Naive thymus-derived CD4-positive, alpha-beta T cell (primary cell): ENCODE results near the gene TBC1D4. TPM values are rescaled to one million over a fixed set of nuclear protein-coding genes. Genes with fewer than 3 reads are reported as not detected.

Experiments used
- ATAC-seq: fragments of 150-1000 bp; cut with Tn5 transposase; 2 replicates; pipeline ENCODE4 v1.10.0; 2021; ENCODE audit warnings: mild to moderate bottlenecking, moderate library complexity
- CTCF ChIA-PET: fragments of 350-600 bp; sonication (Branson Sonifier 250); formaldehyde crosslinking; loops from one replicate; lab custom pipeline; 2021; ENCODE audit warnings: antibody characterized with exemption; lab: Charles Lee
- POLR2A ChIA-PET: fragments of 350-600 bp; sonication (Branson Sonifier 250); formaldehyde crosslinking; loops from one replicate; lab custom pipeline; 2021; ENCODE audit warnings: antibody characterized with exemption, inconsistent platforms; lab: Charles Lee
- DNase-seq, 9 donors: peaks; one replicate each; pipeline versions ENCODE4 v3.0.0 to v3.0.0-alpha.2; 2020 to 2022; ENCODE audit warnings: mixed read lengths in 1 of 9
- H3K27ac ChIP-seq: one replicate; pipeline ENCODE4 v1.7.0; 2013; ENCODE audit warnings: mild to moderate bottlenecking, low read depth, low read length, moderate library complexity
- H3K27me3 ChIP-seq, 2 donors: one replicate each; pipeline ENCODE4 v1.7.0; 2013; ENCODE audit warnings: low read length in 2 of 2, mild to moderate bottlenecking in 2 of 2, moderate library complexity in 2 of 2; ENCODE audit not compliant: control insufficient read depth in 2 of 2, insufficient read depth in 2 of 2
- H3K36me3 ChIP-seq, 3 experiments: 1 replicate in 2 of 3; 2 replicates in 1 of 3; pipeline ENCODE4 v1.7.0; 2013; ENCODE audit warnings: low read length in 3 of 3, mild to moderate bottlenecking in 3 of 3, moderate library complexity in 1 of 3; ENCODE audit not compliant: insufficient read depth in 3 of 3, control insufficient read depth in 2 of 3
- H3K4me1 ChIP-seq, 2 donors: one replicate each; pipeline ENCODE4 v1.7.0; 2013; ENCODE audit warnings: low read length in 2 of 2, mild to moderate bottlenecking in 2 of 2, moderate library complexity in 1 of 2; ENCODE audit not compliant: control insufficient read depth in 2 of 2, insufficient read depth in 2 of 2
- H3K4me3 ChIP-seq: 2 replicates; pipeline ENCODE4 v1.7.0; 2013; ENCODE audit warnings: mild to moderate bottlenecking, low read length
- H3K9me3 ChIP-seq, 3 experiments: 1 replicate in 2 of 3; 2 replicates in 1 of 3; pipeline ENCODE4 v1.7.0; 2013; ENCODE audit warnings: low read length in 3 of 3; ENCODE audit not compliant: control insufficient read depth in 2 of 3
- H3K27ac Mint-ChIP-seq, 9 donors: one replicate each; pipeline ENCODE4 v1.8.0; 2020 to 2022; ENCODE audit warnings: mixed read lengths in 9 of 9, mild to moderate bottlenecking in 8 of 9, moderate library complexity in 5 of 9, inconsistent platforms in 2 of 9
- H3K27me3 Mint-ChIP-seq, 5 donors: one replicate each; pipeline ENCODE4 v1.8.0; 2021 to 2022; ENCODE audit warnings: mixed read lengths in 5 of 5, mild to moderate bottlenecking in 1 of 5
- H3K36me3 Mint-ChIP-seq, 5 donors: one replicate each; pipeline ENCODE4 v1.8.0; 2020 to 2022; ENCODE audit warnings: mixed read lengths in 5 of 5, mild to moderate bottlenecking in 3 of 5, inconsistent platforms in 1 of 5
- H3K4me1 Mint-ChIP-seq, 7 donors: one replicate each; pipeline ENCODE4 v1.8.0; 2020 to 2022; ENCODE audit warnings: mixed read lengths in 7 of 7, mild to moderate bottlenecking in 3 of 7, inconsistent platforms in 1 of 7
- H3K4me3 Mint-ChIP-seq, 10 donors: one replicate each; pipeline ENCODE4 v1.8.0; 2020 to 2022; ENCODE audit warnings: mild to moderate bottlenecking in 10 of 10, mixed read lengths in 10 of 10, moderate library complexity in 6 of 10, inconsistent platforms in 2 of 10
- H3K9me3 Mint-ChIP-seq, 11 donors: one replicate each; pipeline ENCODE4 v1.8.0; 2020 to 2022; ENCODE audit warnings: mixed read lengths in 11 of 11, mild to moderate bottlenecking in 4 of 11, inconsistent platforms in 1 of 11, moderate library complexity in 1 of 11
- intact Hi-C, 2 donors: fragments of 100-400 bp; cut with micrococcal nuclease; formaldehyde crosslinking; loops; one replicate each; pipeline ENCODE4 v1.15.1; 2023
- polyA plus RNA-seq, 2 donors: library from polyadenylated mRNA; unstranded; fragments of 300-500 nt; fragmentation: Illumina TruSeq; gene quantifications; one replicate each; pipeline ENCODE4 v1.2.3, GENCODE V29; 2021
- total RNA-seq, 6 experiments: library from RNA in 5 of 6; stranded (reverse) in 5 of 6; gene quantifications; 1 replicate in 5 of 6; 2 replicates in 1 of 6; pipeline ENCODE4 v1.2.3 and lab custom pipeline; 2021 to 2026

The TBC1D4 gene, protein sequence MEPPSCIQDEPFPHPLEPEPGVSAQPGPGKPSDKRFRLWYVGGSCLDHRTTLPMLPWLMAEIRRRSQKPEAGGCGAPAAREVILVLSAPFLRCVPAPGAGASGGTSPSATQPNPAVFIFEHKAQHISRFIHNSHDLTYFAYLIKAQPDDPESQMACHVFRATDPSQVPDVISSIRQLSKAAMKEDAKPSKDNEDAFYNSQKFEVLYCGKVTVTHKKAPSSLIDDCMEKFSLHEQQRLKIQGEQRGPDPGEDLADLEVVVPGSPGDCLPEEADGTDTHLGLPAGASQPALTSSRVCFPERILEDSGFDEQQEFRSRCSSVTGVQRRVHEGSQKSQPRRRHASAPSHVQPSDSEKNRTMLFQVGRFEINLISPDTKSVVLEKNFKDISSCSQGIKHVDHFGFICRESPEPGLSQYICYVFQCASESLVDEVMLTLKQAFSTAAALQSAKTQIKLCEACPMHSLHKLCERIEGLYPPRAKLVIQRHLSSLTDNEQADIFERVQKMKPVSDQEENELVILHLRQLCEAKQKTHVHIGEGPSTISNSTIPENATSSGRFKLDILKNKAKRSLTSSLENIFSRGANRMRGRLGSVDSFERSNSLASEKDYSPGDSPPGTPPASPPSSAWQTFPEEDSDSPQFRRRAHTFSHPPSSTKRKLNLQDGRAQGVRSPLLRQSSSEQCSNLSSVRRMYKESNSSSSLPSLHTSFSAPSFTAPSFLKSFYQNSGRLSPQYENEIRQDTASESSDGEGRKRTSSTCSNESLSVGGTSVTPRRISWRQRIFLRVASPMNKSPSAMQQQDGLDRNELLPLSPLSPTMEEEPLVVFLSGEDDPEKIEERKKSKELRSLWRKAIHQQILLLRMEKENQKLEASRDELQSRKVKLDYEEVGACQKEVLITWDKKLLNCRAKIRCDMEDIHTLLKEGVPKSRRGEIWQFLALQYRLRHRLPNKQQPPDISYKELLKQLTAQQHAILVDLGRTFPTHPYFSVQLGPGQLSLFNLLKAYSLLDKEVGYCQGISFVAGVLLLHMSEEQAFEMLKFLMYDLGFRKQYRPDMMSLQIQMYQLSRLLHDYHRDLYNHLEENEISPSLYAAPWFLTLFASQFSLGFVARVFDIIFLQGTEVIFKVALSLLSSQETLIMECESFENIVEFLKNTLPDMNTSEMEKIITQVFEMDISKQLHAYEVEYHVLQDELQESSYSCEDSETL (N-terminal part only)
- total RNA-seq (10 to 100 TPM; 12.4 to 73.8 (median 42.8) TPM), polyA plus RNA-seq (10 to 100 TPM; 17.4 to 20.5 TPM), total RNA-seq (lab: John Stamatoyannopoulos, UW) (255 reads per million, percentile 95 among the genes with 10 or more reads in this experiment)

DNA sequence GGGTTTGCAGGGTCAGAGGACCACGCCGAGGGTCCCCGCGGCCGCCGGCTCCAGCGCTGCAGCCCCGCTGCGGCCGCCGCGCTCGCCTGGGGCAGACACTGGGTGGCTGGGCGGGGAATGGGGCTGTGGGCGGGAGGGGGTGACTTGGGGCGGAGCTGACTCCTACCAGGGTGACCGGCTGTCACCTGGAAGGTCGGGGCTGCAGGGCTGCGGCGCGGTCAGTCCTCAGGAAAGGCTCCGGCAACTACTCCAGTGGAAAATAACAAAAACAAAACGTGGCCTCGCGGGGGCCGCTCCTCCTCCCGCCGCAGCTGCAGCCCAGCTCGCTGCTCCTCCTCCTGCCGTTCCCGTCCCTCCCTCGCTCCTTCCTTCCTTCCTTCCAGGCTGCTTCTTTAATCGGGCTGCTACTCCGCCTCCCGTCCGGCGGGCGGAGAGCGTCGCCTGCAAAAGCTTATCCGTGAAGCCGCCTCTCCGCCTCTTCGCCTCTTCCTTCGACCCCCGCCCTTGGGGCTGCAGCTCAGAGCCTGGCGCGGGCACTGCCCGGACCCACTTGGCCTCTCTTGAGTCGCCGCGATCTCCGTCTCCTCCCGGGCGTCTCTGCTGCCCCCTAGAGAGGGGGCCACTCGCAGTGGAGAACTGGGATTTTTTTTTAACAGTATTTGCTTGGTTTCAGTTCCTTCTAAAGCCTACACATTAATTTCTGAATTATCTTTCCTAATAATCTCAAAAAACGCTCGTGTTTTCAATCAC lies at the start of gene TBC1D4:
Gene TBC1D4, minus strand, starts transcription at position 100 of the 750 bp plus-strand sequence. CDS start 402 bp downstream, outside the sequence.
- peak within 1 kb of the TSS; percentile 60 for H3K4me3 ChIP-seq
- Mint-ChIP-seq H3K4me1 (peaks cover 7 to 24% (median 18%) of the 10 kb centered on the region in 7 donors), H3K4me3 (peak within 1 kb of the TSS; percentile 90 to 99 (median 95)), H3K27me3 (peaks cover 57 to 80% (median 74%) of the 10 kb centered on the region in 5 donors), H3K9me3 (peaks cover 0 to 1% (median 0%) of the 10 kb centered on the region in 11 donors), H3K36me3 (peaks cover 0 to 4% (median 0%) of the 10 kb centered on the region in 5 donors), H3K27ac (peak within 1 kb of the TSS in 1 of 9 donors; percentile 83)
- peaks cover 12 to 15% of the 10 kb centered on the region in 2 donors for H3K27me3 ChIP-seq
- POLR2A ChIA-PET: no interaction called here
- DNase-seq (peak in 8 of 9 donors; percentile 19 to 69 (median 22)), ATAC-seq (peak; percentile 85)
- no peaks in the 10 kb centered on the region for H3K9me3 ChIP-seq
- CTCF ChIA-PET: no interaction called here
- intact Hi-C loops: loop anchor here (1.0 to 5.0 kb wide), 8 partner anchors 29 to 1405 kb away; partner anchors contain the start of genes UCHL3 (in 2 of the 2), KCTD12 (in 1 of the 2) and LMO7 (in 1 of the 2)
- no peaks in the 10 kb centered on the region for H3K36me3 ChIP-seq
- no peak within 1 kb of the TSS for H3K27ac ChIP-seq
- peaks cover 0 to 5% of the 10 kb centered on the region in 2 donors for H3K4me1 ChIP-seq

DNA sequence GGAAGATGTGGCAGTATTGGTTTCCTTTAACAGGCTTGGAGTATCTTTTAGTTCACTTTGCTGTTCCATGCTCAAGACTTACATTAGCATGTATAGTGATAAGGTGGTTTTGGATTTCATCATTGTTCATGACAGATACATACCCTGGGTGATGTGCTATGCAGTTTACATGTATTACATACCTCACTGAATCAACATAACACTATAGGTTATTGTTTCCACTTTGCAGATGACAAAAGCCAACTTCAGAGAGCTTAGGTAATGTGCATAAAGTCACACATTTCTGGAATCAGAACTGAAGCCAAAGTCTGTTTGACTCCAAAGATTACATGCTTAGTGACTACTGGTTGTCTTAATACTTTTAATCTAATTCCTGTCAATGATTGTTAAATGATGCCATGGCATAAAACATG lies 48.6 kb upstream of the TBC1D4 start:
- DNase-seq: peak in 1 of 9 donors; percentile 9
- Mint-ChIP-seq H3K27me3 (no peaks in the 10 kb centered on the region), H3K27ac (peak overlapping the region in 5 of 9 donors; percentile 6 to 47 (median 15)), H3K4me3 (peak overlapping the region in 5 of 10 donors; percentile 21 to 43 (median 29)), H3K9me3 (peaks cover 0 to 2% (median 0%) of the 10 kb centered on the region in 11 donors), H3K4me1 (peaks cover 20 to 65% (median 54%) of the 10 kb centered on the region in 7 donors), H3K36me3 (peaks cover 9 to 46% (median 29%) of the 10 kb centered on the region in 5 donors)
- ChIA-PET CTCF (interaction anchor here (0.6 kb wide), 1 partner anchor 340 kb away, joined by 4 read pairs; no protein-coding TSS in a partner anchor), POLR2A (no interaction called here)
- intact Hi-C loops: loop anchor here in 1 of 2 donors (10.0 kb wide), 1 partner anchor 1826 kb away; no protein-coding TSS in a partner anchor
- peaks cover 0 to 3% (median 0%) of the 10 kb centered on the region in 3 experiments for H3K36me3 ChIP-seq
- H3K27ac ChIP-seq: no peak overlapping the region
- peaks cover 4 to 13% of the 10 kb centered on the region in 2 donors for H3K4me1 ChIP-seq
- no peak overlapping the region for H3K4me3 ChIP-seq
- H3K27me3 ChIP-seq: no peaks in the 10 kb centered on the region
- peak; percentile 47 for ATAC-seq
- H3K9me3 ChIP-seq: no peaks in the 10 kb centered on the region

DNA sequence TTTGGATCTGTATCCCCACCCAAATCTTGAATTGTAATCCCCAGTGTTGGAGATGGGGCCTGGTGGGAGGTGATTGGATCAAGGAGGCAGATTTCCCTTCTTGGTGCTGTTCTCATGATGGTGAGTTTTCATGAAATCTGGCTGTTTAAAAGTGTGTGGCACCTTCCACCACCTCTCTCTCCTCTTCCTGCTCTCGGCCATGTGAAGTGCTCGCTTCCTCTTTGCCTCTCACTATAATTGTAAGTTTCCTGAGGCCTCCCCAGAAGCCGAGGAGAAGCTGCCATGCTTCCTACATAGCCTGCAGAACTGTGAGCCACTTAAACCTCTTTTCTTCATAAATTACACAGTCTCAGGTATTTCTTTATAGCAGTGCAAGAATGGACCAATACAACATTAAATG lies 40.0 kb upstream of the TBC1D4 start:
- Histone ChIP-seq H3K27me3 (no peaks in the 10 kb centered on the region), H3K9me3 (no peaks in the 10 kb centered on the region), H3K27ac (no peak overlapping the region), H3K4me1 (no peaks in the 10 kb centered on the region), H3K36me3 (no peaks in the 10 kb centered on the region), H3K4me3 (no peak overlapping the region)
- peaks cover 5 to 20% (median 15%) of the 10 kb centered on the region in 5 donors for H3K36me3 Mint-ChIP-seq
- H3K9me3 Mint-ChIP-seq: peaks cover 0 to 10% (median 6%) of the 10 kb centered on the region in 11 donors
- CTCF ChIA-PET: no interaction called here
- DNase-seq (no peak), ATAC-seq (no peak)
- no peak overlapping the region for H3K4me3 Mint-ChIP-seq
- H3K27me3 Mint-ChIP-seq: no peaks in the 10 kb centered on the region
- H3K4me1 Mint-ChIP-seq: no peaks in the 10 kb centered on the region
- POLR2A ChIA-PET: interaction anchor here (0.6 kb wide), 1 partner anchor 35 kb away, joined by 3 read pairs; no protein-coding TSS in a partner anchor
- intact Hi-C loops: no loop called here
- no peak overlapping the region for H3K27ac Mint-ChIP-seq

DNA sequence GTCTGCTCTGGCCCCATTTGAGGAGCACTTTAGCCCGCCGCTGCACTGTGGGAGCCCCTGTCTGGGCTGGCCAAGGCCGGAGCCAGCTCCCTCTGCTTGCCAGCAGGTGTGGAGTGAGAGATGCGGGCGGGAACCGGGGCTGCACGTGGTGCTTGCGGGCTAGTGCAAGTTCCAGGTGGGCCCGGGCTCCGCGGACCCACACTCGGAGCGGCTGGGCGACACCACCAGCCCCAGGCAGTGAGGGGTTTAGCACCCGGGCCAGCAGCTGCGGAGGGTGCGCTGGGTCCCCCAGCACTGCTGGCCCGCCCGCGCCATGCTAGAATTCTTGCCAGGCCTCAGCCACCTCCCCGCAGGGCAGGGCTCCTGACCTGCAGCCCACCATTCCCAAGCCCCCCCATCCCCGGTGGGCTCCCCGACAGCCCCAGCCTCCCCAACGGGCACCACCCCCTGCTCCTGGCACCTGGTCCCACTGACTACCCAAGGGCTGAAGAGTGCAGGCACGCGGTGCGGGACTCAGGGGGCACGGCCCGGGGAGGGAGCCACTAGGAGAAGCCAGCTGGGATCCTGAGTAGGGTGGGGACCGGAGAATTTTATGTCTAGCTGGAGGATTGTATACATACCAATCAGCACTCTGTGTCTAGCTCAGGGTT lies 36.6 kb upstream of the TBC1D4 start:
- Mint-ChIP-seq H3K9me3 (peaks cover 0 to 10% (median 6%) of the 10 kb centered on the region in 11 donors), H3K27me3 (peaks cover 0 to 6% (median under 1%) of the 10 kb centered on the region in 5 donors), H3K4me1 (no peaks in the 10 kb centered on the region), H3K36me3 (peaks cover 0 to 7% (median 5%) of the 10 kb centered on the region in 5 donors), H3K4me3 (no peak overlapping the region), H3K27ac (no peak overlapping the region)
- no peak for DNase-seq
- no peak overlapping the region for H3K4me3 ChIP-seq
- H3K9me3 ChIP-seq: no peaks in the 10 kb centered on the region
- no peaks in the 10 kb centered on the region for H3K36me3 ChIP-seq
- no peaks in the 10 kb centered on the region for H3K27me3 ChIP-seq
- intact Hi-C loops: no loop called here
- H3K4me1 ChIP-seq: no peaks in the 10 kb centered on the region
- ChIA-PET CTCF (interaction anchor here (1.3 kb wide), 1 partner anchor 19 kb away, joined by 6 read pairs; no protein-coding TSS in a partner anchor), POLR2A (no interaction called here)
- ATAC-seq: no peak
- no peak overlapping the region for H3K27ac ChIP-seq

DNA sequence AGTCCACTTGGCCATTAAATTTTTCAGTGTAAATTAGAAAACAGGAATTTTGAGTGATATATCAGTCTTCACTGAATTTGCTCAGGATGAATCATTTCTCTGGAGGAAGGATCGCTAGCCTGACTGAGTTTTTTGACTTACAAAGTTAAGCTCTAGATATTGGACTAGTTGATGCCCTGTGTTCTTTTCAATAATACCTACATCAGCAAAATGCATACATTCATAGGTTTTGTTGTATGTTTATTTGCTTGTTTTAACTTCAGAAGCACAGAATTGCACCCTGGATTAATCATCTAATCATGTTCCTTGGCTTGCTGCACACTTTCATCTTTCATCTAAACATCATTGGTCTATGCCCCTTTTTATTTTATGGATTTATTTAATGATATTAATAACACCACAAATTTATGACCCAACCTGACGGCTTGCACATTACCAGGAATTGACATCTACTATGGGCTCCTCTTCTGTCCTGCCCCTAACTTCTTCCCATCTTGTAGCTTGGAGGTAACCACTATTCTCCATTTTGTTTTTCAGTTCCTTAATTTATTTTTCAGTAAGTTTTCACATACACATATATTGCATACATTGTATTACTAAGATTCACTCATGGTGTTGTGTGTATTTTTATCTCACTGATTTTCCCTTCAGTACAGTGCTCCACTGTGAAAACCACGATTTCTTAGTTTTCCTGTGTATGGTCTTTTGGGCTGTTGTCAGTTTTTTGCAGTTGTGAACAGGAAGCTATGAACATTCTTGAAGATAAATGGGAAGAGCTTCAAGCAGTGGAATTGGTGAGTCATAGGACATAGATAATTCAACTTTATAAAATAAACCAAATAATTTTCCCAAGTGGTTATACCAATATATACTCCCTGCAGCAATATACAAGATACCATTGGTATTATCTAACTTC lies 32.4 kb upstream of the TBC1D4 start:
- no peak overlapping the region for H3K27ac Mint-ChIP-seq
- no peaks in the 10 kb centered on the region for H3K36me3 Mint-ChIP-seq
- peaks cover 0 to 18% (median 9%) of the 10 kb centered on the region in 5 donors for H3K27me3 Mint-ChIP-seq
- ChIA-PET CTCF (no interaction called here), POLR2A (no interaction called here)
- H3K4me3 Mint-ChIP-seq: no peak overlapping the region
- DNase-seq: no peak
- Histone ChIP-seq H3K4me1 (no peaks in the 10 kb centered on the region), H3K9me3 (no peaks in the 10 kb centered on the region), H3K27me3 (no peaks in the 10 kb centered on the region), H3K27ac (no peak overlapping the region), H3K4me3 (no peak overlapping the region), H3K36me3 (no peaks in the 10 kb centered on the region)
- no peak for ATAC-seq
- H3K9me3 Mint-ChIP-seq: peaks cover 0 to 7% (median 0%) of the 10 kb centered on the region in 11 donors
- intact Hi-C loops: no loop called here
- H3K4me1 Mint-ChIP-seq: peaks cover 0 to 5% (median 0%) of the 10 kb centered on the region in 7 donors
